ENCODE data around the gene DRG2.

Gene DRG2

DNA sequence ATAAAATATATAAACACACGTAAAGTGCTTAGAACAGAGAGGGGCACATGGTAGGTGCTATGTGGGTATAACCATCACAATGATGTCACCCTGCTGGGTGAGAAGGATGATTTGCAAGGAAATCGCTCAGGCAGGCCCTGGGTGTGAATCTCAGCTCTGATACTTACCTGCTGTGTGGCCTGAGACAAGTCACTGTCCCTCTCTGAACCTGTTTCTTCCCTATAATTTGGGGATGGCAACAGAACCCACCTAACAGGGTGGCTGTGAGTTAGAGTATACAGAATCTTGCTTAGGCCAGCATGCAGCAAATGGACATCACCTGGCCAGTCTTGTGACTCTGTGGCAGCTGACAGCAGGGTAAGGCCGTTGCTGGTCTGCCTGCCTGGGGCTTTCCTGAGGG, 59.2 kb downstream of the DRG2 start:
- TF ChIP-seq ZNF768 (tag by site-specific recombination; IDR thresholded peaks at IDR 0.05) (peak; percentile 92), ZNF707 (tag by site-specific recombination; IDR thresholded peaks at IDR 0.05) (no peak)
- CTCF ChIA-PET = interaction anchor here (0.7 kb wide), 1 partner anchor 114 kb away, joined by 3 read pairs; no protein-coding TSS in a partner anchor
- Histone ChIP-seq H3K4me1 (ENCODE audit: control insufficient read depth, insufficient read depth, low read length) (no peaks in the 10 kb centered on the region), H3K9me3 (ENCODE audit: control insufficient read depth, insufficient read depth, low read depth, low read length) (no peaks in the 10 kb centered on the region), H3K4me3 (ENCODE audit: low read depth, low read length) (no peak overlapping the region), H3K27ac (ENCODE audit: extremely low read depth, low read depth, low read length) (no peak overlapping the region), H3K36me3 (ENCODE audit: control insufficient read depth in 2 of 2, insufficient read depth in 1 of 2, low read length in 2 of 2) (no peaks in the 10 kb centered on the region)
- POLR2A ChIA-PET = interaction anchor here (2.1 kb wide), 1 partner anchor 36 kb away, joined by 6 read pairs; the partner anchor contains the start of gene ALKBH5

DNA sequence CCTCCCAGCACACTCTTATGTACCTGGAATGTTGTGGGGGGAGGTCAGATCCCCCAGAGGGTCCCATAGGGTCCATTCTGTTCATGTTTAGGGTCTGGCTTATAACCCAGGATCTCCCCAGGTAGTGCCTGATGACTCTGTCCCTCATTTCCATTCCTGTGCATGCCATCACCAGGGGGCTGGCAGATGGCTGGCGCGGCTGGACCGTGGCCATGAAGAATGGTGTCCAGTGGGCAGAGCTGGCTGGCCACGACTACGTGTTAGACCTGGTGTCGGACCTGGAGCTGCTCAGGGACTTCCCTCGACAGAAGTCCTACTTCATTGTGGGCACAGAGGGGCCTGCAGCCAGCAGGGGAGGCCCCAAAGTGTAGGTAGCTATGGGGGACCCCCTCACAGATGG, 60.8 kb downstream of the DRG2 start:
- no peak overlapping the region for H3K27ac ChIP-seq (ENCODE audit: extremely low read depth, low read depth, low read length)
- TF ChIP-seq ZNF155 (tag by site-specific recombination; IDR thresholded peaks at IDR 0.05) (no peak), ZNF514 (tag by site-specific recombination; IDR thresholded peaks at IDR 0.05) (no peak)
- H3K4me1 ChIP-seq (ENCODE audit: control insufficient read depth, insufficient read depth, low read length) = no peaks in the 10 kb centered on the region
- CTCF ChIA-PET = no interaction called here
- POLR2A ChIA-PET = interaction anchor here (0.5 to 2.1 kb wide), 2 partner anchors 34 to 101 kb away, joined by 3 to 6 read pairs; partner anchors contain the start of gene ALKBH5
- no peaks in the 10 kb centered on the region for H3K36me3 ChIP-seq (ENCODE audit: control insufficient read depth in 2 of 2, insufficient read depth in 1 of 2, low read length in 2 of 2)
- H3K9me3 ChIP-seq (ENCODE audit: control insufficient read depth, insufficient read depth, low read depth, low read length) = no peaks in the 10 kb centered on the region
- no peak overlapping the region for H3K4me3 ChIP-seq (ENCODE audit: low read depth, low read length)

DNA sequence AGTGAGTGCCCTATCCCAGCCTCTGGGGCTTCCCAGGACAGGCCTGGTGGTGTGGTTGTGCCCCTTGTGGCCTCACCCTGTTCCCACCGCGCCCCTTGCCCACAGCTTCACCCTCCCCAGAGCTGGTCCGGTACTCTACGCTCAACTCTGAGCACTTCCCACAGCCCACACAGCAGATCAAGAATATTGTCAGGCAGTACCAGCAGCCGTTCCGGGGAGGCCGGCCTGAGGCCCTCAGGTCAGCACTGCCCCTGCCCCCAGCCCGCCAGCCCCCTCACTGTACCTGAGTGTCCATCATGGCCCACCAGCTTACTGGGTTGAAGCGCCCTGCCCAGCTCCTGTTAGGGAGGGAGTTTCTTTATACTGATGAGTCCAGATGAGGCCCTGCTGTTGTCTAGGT, 63.5 kb downstream of the DRG2 start:
- H3K36me3 ChIP-seq (ENCODE audit: control insufficient read depth in 2 of 2, insufficient read depth in 1 of 2, low read length in 2 of 2) = no peaks in the 10 kb centered on the region
- no peak overlapping the region for H3K4me3 ChIP-seq (ENCODE audit: low read depth, low read length)
- H3K4me1 ChIP-seq (ENCODE audit: control insufficient read depth, insufficient read depth, low read length) = no peaks in the 10 kb centered on the region
- TF ChIP-seq, protein P1, sequence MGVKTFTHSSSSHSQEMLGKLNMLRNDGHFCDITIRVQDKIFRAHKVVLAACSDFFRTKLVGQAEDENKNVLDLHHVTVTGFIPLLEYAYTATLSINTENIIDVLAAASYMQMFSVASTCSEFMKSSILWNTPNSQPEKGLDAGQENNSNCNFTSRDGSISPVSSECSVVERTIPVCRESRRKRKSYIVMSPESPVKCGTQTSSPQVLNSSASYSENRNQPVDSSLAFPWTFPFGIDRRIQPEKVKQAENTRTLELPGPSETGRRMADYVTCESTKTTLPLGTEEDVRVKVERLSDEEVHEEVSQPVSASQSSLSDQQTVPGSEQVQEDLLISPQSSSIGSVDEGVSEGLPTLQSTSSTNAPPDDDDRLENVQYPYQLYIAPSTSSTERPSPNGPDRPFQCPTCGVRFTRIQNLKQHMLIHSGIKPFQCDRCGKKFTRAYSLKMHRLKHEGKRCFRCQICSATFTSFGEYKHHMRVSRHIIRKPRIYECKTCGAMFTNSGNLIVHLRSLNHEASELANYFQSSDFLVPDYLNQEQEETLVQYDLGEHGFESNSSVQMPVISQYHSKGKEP (tag by site-specific recombination; IDR thresholded peaks at IDR 0.05) = no peak
- POLR2A ChIA-PET = interaction anchor here (0.9 kb wide), 1 partner anchor 32 kb away, joined by 5 read pairs; the partner anchor contains the start of gene ALKBH5
- H3K27ac ChIP-seq (ENCODE audit: extremely low read depth, low read depth, low read length) = no peak overlapping the region
- CTCF ChIA-PET = interaction anchor here (6.3 kb wide), 1 partner anchor 10 kb away, joined by 32 read pairs; no protein-coding TSS in a partner anchor
- H3K9me3 ChIP-seq (ENCODE audit: control insufficient read depth, insufficient read depth, low read depth, low read length) = no peaks in the 10 kb centered on the region

DNA sequence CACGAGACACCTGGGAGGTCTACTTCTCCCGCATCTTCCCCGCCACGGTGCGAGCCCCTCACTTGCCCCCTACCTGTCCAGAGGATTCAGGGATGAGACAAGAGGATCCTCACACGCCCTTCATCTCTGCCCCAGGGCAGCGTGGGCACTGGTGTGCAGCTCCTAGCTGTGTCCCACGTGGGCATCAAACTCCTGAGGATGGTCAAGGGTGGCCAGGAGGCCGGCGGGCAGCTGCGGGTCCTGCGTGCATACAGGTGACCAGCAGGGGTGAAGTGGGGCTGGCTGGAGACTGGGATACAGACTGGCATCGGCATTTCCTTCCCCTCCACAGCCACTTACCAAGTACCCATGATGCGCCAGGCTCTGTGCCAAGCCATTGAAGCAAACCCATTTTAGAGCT, 67.4 kb downstream of the DRG2 start:
- no peaks in the 10 kb centered on the region for H3K4me1 ChIP-seq (ENCODE audit: control insufficient read depth, insufficient read depth, low read length)
- no peaks in the 10 kb centered on the region for H3K36me3 ChIP-seq (ENCODE audit: control insufficient read depth in 2 of 2, insufficient read depth in 1 of 2, low read length in 2 of 2)
- TF ChIP-seq PRDM1 (tag by site-specific recombination; IDR thresholded peaks at IDR 0.05) = no peak
- no peak for TF ChIP-seq ZNF416 (tag by site-specific recombination; IDR thresholded peaks at IDR 0.05)
- no peak for TF ChIP-seq KLF7 (tag by site-specific recombination; IDR thresholded peaks at IDR 0.05; ENCODE audit: borderline replicate concordance)
- TF ChIP-seq BCL11B (tag by site-specific recombination; IDR thresholded peaks at IDR 0.05; ENCODE audit: low read depth) = no peak
- no peak for TF ChIP-seq ZNF248 (tag by site-specific recombination; IDR thresholded peaks at IDR 0.05)
- TF ChIP-seq, protein P2, sequence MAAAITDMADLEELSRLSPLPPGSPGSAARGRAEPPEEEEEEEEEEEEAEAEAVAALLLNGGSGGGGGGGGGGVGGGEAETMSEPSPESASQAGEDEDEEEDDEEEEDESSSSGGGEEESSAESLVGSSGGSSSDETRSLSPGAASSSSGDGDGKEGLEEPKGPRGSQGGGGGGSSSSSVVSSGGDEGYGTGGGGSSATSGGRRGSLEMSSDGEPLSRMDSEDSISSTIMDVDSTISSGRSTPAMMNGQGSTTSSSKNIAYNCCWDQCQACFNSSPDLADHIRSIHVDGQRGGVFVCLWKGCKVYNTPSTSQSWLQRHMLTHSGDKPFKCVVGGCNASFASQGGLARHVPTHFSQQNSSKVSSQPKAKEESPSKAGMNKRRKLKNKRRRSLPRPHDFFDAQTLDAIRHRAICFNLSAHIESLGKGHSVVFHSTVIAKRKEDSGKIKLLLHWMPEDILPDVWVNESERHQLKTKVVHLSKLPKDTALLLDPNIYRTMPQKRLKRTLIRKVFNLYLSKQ (tag by site-specific recombination; IDR thresholded peaks at IDR 0.05; ENCODE audit: borderline replicate concordance) = no peak
- no peak for TF ChIP-seq ZNF785 (tag by site-specific recombination; IDR thresholded peaks at IDR 0.05)
- TF ChIP-seq, protein P3, sequence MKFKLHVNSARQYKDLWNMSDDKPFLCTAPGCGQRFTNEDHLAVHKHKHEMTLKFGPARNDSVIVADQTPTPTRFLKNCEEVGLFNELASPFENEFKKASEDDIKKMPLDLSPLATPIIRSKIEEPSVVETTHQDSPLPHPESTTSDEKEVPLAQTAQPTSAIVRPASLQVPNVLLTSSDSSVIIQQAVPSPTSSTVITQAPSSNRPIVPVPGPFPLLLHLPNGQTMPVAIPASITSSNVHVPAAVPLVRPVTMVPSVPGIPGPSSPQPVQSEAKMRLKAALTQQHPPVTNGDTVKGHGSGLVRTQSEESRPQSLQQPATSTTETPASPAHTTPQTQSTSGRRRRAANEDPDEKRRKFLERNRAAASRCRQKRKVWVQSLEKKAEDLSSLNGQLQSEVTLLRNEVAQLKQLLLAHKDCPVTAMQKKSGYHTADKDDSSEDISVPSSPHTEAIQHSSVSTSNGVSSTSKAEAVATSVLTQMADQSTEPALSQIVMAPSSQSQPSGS (tag by site-specific recombination; IDR thresholded peaks at IDR 0.05; ENCODE audit: low read depth) = no peak
- TF ChIP-seq ZNF19 (tag by site-specific recombination; IDR thresholded peaks at IDR 0.05; ENCODE audit: low read depth) = no peak
- no peak for TF ChIP-seq ZNF10 (tag by site-specific recombination; IDR thresholded peaks at IDR 0.05)
- TF ChIP-seq, protein P4, sequence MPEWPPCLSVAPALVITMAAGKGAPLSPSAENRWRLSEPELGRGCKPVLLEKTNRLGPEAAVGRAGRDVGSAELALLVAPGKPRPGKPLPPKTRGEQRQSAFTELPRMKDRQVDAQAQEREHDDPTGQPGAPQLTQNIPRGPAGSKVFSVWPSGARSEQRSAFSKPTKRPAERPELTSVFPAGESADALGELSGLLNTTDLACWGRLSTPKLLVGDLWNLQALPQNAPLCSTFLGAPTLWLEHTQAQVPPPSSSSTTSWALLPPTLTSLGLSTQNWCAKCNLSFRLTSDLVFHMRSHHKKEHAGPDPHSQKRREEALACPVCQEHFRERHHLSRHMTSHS (tag by site-specific recombination; IDR thresholded peaks at IDR 0.05) = no peak
- no peak for TF ChIP-seq ZNF514 (tag by site-specific recombination; IDR thresholded peaks at IDR 0.05)
- ChIA-PET POLR2A (interaction anchor here (3.9 kb wide), 1 partner anchor 28 kb away, joined by 22 read pairs; the partner anchor contains the start of gene ALKBH5), CTCF (interaction anchor here (6.3 kb wide), 1 partner anchor 14 kb away, joined by 32 read pairs; no protein-coding TSS in a partner anchor)
- H3K4me3 ChIP-seq (ENCODE audit: low read depth, low read length) = no peak overlapping the region
- H3K27ac ChIP-seq (ENCODE audit: extremely low read depth, low read depth, low read length) = no peak overlapping the region
- H3K9me3 ChIP-seq (ENCODE audit: control insufficient read depth, insufficient read depth, low read depth, low read length) = no peaks in the 10 kb centered on the region

Measured in HEK293 (cell line).